Parathyroid adenoma (tissue), 2 donors: ENCODE results near the gene CDK3.

Experiments used
- H2AFZ ChIP-seq: fragments of 300-600 bp; sonication (generic); one replicate; pipeline ENCODE4 v1.7.0; 2017; ENCODE audit warnings: antibody characterized with exemption, mild to moderate bottlenecking
- H3K27ac ChIP-seq: fragments of 300-600 bp; sonication (generic); one replicate; pipeline ENCODE4 v1.7.0; 2017
- H3K27me3 ChIP-seq: fragments of 300-600 bp; sonication (generic); one replicate; pipeline ENCODE4 v1.7.0; 2017; ENCODE audit warnings: low read length; ENCODE audit not compliant: control insufficient read depth, insufficient read depth
- H3K36me3 ChIP-seq: fragments of 300-600 bp; sonication (generic); one replicate; pipeline ENCODE4 v1.7.0; 2017; ENCODE audit warnings: low read length; ENCODE audit not compliant: control insufficient read depth, insufficient read depth
- H3K4me1 ChIP-seq: fragments of 300-600 bp; sonication (generic); one replicate; pipeline ENCODE4 v1.7.0; 2017; ENCODE audit warnings: control low read depth
- H3K4me2 ChIP-seq: fragments of 300-600 bp; sonication (generic); one replicate; pipeline ENCODE4 v1.7.0; 2017; ENCODE audit warnings: low read length
- H3K4me3 ChIP-seq: fragments of 300-600 bp; sonication (generic); one replicate; pipeline ENCODE4 v1.7.0; 2017; ENCODE audit warnings: low read depth, low read length
- H3K79me2 ChIP-seq: fragments of 300-600 bp; sonication (generic); one replicate; pipeline ENCODE4 v1.7.0; 2017; ENCODE audit warnings: control low read depth
- H3K9ac ChIP-seq: fragments of 300-600 bp; sonication (generic); one replicate; pipeline ENCODE4 v1.7.0; 2017; ENCODE audit warnings: mild to moderate bottlenecking
- H3K9me3 ChIP-seq: fragments of 300-600 bp; sonication (generic); one replicate; pipeline ENCODE4 v1.7.0; 2017; ENCODE audit warnings: low read length; ENCODE audit not compliant: control insufficient read depth
- TF ChIP-seq, protein P1 (sequence below): fragments of 300-600 bp; sonication (generic); IDR thresholded peaks from one replicate; pipeline ENCODE4 v1.7.0; 2017; ENCODE audit warnings: antibody characterized with exemption, mild to moderate bottlenecking
- donor health status: primary hyperparathyroidism.

The CDK3 gene

DNA sequence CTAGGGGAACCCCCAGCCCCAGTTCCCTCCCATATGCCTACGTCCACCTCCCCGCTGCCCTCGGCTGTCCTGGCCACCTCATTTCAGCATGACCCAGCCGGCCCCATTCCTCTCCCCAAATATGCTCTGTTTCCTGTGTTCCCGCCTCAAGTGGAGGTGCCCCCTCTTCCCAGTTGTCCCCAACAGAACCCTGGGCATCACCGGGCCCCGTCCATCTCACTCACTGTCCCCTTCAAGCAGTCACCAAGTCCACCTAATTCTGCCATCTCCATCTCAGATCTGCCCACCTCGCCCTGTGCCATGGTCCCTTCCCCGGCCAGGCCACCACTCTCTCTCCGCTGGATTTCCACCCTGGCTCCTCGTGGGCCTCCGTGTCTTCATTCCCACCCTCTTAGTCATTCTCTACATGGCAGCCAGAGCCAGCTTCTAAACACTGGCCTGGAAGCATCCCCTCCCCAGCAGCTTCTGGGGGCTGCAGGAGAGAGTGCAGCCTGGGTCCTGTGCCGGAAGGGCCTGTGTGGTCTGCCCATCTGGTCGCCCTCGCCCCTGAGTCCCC lies 12.8 kb downstream of the CDK3 start:
- Histone ChIP-seq H3K9ac (no peak overlapping the region), H3K4me1 (peaks cover 7% of the 10 kb centered on the region), H3K79me2 (no peaks in the 10 kb centered on the region), H3K4me2 (no peak overlapping the region), H3K4me3 (no peak overlapping the region), H3K36me3 (no peaks in the 10 kb centered on the region), H3K9me3 (no peaks in the 10 kb centered on the region), H3K27ac (no peak overlapping the region), H2AFZ (no peak overlapping the region), H3K27me3 (no peaks in the 10 kb centered on the region)
- TF ChIP-seq, protein P1, sequence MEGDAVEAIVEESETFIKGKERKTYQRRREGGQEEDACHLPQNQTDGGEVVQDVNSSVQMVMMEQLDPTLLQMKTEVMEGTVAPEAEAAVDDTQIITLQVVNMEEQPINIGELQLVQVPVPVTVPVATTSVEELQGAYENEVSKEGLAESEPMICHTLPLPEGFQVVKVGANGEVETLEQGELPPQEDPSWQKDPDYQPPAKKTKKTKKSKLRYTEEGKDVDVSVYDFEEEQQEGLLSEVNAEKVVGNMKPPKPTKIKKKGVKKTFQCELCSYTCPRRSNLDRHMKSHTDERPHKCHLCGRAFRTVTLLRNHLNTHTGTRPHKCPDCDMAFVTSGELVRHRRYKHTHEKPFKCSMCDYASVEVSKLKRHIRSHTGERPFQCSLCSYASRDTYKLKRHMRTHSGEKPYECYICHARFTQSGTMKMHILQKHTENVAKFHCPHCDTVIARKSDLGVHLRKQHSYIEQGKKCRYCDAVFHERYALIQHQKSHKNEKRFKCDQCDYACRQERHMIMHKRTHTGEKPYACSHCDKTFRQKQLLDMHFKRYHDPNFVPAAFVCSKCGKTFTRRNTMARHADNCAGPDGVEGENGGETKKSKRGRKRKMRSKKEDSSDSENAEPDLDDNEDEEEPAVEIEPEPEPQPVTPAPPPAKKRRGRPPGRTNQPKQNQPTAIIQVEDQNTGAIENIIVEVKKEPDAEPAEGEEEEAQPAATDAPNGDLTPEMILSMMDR = no peak

DNA sequence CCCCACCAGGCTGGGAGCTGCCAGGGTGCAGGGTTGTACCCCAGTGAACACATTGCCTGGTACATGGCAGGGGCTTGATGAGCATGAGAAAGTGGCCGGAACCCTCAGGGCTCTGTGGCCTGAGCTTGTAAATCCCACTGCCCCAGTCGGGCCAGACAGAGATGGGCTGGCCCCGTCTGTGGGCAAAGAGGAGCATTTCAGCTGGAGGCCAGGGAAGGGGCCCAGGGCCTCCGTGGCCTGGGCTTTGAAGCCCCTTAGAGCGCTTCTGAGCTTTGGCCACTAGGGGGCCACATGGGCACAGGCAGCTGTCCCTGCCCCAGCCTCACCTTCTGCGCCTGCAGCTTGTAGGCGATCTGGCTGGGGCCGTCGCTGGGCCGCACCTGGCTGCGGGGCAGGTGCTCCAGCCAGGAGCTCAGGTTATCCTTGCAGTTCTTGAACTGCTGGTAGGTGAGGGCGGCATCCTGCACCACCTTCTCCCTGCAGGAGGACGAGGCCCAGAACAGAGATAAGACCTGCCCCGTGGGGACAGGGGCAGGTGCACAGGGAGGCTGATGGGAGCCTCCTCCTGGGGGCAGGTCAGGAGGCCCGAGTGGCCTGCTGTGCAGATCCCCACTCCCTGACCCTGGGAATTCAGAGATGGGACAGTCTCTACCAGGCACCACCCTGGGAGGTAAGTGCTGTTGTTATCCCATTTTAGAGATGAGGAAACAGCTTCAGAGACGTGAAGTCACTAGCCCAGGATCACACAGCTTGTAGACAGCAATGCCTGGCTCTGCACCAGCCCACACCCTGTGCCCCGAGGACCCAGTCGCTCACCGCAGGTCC lies 13.7 kb downstream of the CDK3 start:
- H3K27ac ChIP-seq = peak overlapping the region; percentile 32
- peak overlapping the region; percentile 64 for H2AFZ ChIP-seq
- TF ChIP-seq, protein P1 = peak; percentile 100
- H3K9me3 ChIP-seq = no peaks in the 10 kb centered on the region
- no peak overlapping the region for H3K4me3 ChIP-seq
- H3K9ac ChIP-seq = no peak overlapping the region
- no peaks in the 10 kb centered on the region for H3K27me3 ChIP-seq
- peaks cover 7% of the 10 kb centered on the region for H3K4me1 ChIP-seq
- H3K4me2 ChIP-seq = no peak overlapping the region
- no peaks in the 10 kb centered on the region for H3K79me2 ChIP-seq
- H3K36me3 ChIP-seq = no peaks in the 10 kb centered on the region

DNA sequence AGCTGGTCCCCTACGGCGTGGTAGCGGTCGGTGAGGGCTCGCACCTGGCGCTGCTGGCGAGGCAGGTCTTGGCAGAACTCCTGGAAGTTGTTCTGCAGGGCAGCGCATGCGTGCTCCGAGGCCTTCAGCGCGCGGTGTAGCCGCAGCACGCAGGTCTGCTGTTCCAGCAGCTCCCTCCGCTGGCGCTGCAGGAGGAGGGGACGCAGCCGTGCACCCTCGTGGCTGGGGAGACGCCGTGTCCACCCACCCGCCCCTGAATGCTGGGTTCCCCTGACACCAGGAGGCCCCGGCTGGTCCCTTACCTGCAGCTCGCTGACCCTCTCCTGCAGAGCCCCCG lies 14.2 kb downstream of the CDK3 start:
- Histone ChIP-seq H3K4me2 (no peak overlapping the region), H3K4me1 (peaks cover 7% of the 10 kb centered on the region), H3K79me2 (no peaks in the 10 kb centered on the region), H3K27ac (no peak overlapping the region), H3K27me3 (no peaks in the 10 kb centered on the region), H2AFZ (no peak overlapping the region), H3K36me3 (no peaks in the 10 kb centered on the region), H3K9ac (no peak overlapping the region), H3K9me3 (no peaks in the 10 kb centered on the region), H3K4me3 (no peak overlapping the region)
- TF ChIP-seq, protein P1 = no peak

DNA sequence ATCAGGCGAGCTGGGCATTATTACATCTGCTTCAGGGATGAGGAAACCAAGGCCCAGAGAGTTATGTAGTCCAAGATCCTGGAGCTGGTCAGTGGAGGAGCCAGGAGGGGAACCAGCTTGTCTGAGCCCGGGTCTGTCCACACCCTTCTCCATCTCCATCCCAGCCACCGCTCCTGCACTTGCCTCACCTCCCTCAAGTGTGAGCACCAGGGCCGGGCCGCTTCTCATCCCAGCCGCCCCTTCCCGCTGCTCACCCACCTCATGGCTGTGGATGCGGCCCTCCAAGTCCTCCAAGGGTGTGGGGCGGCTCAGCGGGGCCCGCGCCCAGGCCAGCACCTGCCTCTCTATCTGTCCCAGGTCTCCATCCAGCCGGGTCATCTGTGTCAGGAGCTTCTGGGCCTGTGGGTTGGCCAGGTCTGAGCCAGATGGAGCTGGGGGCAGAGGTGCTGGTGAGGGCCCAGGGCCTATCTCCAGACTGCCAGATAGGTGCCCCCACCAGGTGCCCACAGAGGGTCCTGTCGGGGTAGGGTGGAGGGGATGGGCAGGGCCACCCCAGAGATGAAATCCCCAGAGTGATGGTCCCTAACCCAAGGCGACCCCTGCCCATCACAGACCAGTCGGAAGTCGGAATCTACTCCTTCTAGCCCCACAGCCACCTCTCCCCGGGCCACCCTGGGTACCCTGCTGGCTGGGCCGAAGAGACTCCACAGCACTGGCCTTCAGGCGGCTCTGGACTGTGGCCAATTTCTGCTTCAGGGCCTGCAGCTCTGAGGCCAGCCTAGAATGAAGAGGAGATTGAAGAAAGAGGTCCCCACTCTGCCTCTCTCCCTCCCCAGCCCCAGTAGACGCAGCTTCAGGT lies 17.1 kb downstream of the CDK3 start:
- Histone ChIP-seq H3K4me3 (no peak overlapping the region), H3K4me1 (peaks cover 7% of the 10 kb centered on the region), H3K9ac (no peak overlapping the region), H3K4me2 (no peak overlapping the region), H2AFZ (no peak overlapping the region), H3K36me3 (no peaks in the 10 kb centered on the region), H3K79me2 (no peaks in the 10 kb centered on the region), H3K27me3 (no peaks in the 10 kb centered on the region), H3K9me3 (no peaks in the 10 kb centered on the region), H3K27ac (no peak overlapping the region)
- TF ChIP-seq, protein P1 = no peak
